Measurements from ENCODE around the gene STUM.

DNA sequence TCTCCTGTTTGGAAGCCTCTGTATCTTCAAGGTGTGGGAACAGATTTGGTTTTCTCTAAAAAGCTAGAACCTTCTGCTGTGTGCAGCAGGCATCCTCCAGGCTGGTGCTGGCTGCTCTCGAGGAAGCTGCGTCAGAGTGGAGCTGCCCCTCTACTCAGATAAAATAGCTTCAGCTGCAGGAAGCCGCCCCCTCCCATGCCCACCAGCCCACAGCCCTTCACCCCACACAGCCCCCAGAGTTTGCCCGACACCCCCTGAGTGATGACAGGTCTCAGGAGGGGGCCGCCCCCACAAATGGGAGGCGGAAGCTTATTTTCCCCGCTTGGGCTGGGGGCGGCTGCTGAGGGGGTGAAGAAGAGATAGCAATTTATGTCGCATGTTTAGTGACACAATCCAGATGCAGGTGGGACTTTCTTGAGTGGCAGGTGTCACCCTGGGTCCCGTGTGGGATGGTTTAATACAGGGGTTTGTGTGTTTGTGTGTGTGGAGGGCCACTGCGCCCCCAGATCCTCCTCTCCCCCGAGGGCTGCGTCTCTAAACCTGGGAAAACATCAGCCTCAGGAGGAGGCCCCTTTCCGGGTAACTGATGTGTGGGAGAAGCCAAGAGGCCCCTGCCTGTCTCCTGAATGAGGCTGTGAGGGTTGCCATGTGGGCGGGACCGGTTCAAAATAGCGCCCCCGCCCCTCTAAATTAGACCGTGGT, 55.4 kb downstream of the STUM start:
- no peak for TF ChIP-seq POLR2A (IDR thresholded peaks at IDR 0.05)
- TF ChIP-seq, protein P1, sequence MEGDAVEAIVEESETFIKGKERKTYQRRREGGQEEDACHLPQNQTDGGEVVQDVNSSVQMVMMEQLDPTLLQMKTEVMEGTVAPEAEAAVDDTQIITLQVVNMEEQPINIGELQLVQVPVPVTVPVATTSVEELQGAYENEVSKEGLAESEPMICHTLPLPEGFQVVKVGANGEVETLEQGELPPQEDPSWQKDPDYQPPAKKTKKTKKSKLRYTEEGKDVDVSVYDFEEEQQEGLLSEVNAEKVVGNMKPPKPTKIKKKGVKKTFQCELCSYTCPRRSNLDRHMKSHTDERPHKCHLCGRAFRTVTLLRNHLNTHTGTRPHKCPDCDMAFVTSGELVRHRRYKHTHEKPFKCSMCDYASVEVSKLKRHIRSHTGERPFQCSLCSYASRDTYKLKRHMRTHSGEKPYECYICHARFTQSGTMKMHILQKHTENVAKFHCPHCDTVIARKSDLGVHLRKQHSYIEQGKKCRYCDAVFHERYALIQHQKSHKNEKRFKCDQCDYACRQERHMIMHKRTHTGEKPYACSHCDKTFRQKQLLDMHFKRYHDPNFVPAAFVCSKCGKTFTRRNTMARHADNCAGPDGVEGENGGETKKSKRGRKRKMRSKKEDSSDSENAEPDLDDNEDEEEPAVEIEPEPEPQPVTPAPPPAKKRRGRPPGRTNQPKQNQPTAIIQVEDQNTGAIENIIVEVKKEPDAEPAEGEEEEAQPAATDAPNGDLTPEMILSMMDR (IDR thresholded peaks at IDR 0.05): no peak
